LNCAP (cell line): ENCODE measurements around the gene GNPTG.

Source experiments
- TF ChIP-seq, protein P1 (sequence below): fragments of 450-650 bp; IDR thresholded peaks from 2 replicates; pipeline ENCODE4 v1.5.1; 2017; ENCODE audit warnings: mild to moderate bottlenecking

Gene GNPTG

DNA sequence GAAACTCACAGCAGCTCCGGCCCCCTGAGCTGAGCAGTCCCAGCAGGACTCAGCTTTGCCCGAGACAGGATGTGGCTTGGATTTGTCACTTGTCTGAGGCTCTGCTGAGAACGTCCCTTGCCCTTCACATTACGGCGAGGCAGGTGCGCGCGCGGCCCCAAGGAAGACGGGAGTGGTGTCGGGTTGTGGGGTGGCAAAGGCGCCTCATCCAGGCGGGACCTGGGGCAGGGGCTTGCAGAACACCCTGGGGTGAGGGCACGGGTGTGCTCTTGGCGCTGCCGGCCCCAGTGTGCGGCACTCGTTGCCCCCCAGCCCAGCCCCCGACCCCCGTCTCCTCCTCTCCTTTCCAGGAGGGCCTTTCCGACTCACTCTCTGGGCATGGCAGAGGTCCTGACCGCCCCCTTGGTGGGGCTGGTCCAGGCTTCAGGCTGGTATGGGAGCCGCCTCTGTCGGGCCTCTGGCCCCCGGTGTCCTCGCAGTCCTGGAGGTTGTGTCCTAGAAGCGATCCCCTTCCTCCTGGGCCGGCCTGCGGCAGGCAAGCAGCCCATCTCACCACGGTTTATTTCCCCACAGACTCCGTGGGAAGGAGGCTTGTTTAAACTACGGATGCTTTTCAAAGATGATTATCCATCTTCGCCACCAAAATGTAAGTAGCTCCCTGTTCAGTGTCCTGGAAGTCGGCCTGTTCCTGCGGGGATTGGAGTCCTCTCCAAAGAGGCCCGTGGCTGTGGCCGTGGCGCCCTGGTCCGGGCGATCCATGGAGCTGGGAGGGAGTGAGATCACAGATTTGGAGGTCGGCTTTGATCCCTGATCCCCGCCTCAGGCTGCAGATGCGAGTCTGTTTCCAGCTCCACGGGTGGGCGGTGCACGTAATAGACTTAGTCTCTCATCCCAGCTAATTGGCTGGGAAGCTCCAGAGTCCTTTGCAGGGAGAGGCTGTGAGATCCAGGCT lies 36.4 kb upstream of the GNPTG start:
- TF ChIP-seq, protein P1, sequence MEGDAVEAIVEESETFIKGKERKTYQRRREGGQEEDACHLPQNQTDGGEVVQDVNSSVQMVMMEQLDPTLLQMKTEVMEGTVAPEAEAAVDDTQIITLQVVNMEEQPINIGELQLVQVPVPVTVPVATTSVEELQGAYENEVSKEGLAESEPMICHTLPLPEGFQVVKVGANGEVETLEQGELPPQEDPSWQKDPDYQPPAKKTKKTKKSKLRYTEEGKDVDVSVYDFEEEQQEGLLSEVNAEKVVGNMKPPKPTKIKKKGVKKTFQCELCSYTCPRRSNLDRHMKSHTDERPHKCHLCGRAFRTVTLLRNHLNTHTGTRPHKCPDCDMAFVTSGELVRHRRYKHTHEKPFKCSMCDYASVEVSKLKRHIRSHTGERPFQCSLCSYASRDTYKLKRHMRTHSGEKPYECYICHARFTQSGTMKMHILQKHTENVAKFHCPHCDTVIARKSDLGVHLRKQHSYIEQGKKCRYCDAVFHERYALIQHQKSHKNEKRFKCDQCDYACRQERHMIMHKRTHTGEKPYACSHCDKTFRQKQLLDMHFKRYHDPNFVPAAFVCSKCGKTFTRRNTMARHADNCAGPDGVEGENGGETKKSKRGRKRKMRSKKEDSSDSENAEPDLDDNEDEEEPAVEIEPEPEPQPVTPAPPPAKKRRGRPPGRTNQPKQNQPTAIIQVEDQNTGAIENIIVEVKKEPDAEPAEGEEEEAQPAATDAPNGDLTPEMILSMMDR: no peak

DNA sequence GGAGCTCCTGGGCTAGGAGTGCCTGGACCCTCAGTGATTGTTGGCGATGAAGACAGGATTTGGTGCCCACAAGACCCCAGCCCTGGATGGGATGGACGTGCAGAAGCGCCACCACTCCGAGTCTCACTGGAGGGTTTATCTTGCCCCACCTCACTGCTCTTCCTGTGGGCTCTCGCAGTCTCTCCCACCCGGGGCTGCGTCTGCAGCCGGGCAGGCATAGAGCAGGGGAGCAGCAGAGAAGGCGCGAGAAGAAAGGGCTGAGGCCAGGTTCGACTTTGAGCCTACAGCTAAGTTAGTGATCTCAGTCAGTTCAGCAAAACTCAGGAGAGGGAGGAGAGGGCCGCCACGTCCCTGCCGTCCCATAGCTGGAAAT lies 35.7 kb upstream of the GNPTG start:
- TF ChIP-seq, protein P1: no peak

DNA sequence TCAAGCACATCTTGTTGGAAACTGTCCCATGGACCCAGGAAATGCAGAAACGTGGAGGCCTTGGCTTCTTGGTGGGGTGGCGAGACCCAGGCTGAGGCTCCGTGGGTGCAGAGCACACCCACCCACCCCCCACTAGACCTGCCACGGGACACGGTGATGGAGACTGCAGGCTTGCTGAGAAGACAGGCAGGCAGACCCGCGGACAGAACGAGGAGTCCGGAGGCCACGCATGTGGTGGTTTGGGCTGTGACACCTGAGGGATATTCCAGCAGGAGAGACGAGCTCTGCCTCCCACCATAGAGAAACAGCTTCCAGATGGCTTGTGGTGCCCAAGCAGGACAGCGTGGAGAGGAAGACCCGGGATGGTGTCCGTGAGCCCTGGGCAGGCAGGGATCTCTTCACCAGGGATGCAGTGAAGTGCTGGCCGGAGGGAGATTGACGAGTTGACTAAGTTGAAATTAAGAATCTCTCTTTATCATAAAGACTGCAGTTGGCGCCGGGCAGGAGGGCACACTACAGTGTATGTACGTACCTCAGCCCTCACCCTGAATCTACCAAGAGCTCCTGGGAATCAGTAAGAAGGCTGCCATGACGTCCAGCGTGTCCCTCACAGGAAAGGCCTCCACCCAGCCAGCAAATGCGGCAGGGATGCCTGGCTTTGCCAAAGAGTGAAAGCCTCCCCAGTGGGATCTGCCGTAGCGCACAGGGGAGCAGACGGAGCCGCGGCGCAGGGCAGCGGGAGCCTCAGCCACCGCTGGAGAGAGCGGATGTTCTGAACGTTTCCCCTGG lies 34.1 kb upstream of the GNPTG start:
- TF ChIP-seq, protein P1: no peak

DNA sequence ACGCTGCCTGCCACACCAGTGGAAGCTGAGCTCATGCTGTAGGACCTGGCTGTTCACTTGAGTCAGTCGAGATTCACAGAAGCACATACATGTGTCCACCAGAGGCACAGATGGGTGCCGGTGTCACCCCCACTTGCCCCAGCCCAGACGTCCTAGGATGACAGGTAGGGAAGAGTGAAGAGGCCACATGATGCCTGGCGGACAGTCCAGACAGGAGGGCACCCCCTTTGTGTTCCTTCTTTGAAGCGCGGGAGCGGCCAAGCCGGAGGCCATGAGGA lies 33.5 kb upstream of the GNPTG start:
- TF ChIP-seq, protein P1: no peak

DNA sequence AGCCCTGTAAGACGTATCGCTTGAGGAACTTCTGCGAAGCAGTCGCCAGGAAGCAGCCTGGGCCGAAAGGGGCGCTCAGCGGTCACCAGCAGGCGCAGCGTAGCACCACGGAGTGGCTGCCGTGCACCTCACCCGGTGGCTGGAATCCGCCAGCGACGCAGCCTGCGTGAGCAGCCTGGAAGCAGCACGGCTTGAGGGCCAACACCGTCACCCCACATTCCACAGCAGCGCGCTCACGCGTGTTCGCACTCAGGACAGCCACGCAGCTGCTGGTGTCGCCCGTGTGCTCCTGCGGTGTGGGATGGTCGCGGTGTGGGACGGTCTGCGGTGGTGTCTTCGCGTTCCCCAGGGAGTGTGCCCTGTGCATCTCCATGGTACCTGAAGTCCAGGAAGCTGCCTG lies 32.7 kb upstream of the GNPTG start:
- TF ChIP-seq, protein P1: no peak

DNA sequence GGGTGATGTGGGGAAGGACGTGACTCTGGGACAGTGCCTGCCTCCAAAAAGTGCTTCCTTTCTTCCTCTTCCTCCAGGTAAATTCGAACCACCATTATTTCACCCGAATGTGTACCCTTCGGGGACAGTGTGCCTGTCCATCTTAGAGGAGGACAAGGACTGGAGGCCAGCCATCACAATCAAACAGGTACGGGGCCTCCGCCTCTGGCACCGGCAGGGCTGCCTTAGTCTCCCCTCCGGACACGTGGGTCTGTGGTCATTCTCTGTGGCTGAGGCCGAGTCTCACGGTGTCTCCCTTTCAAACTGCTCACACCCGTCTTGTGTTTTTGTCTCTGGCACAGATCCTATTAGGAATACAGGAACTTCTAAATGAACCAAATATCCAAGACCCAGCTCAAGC lies 31.6 kb upstream of the GNPTG start:
- TF ChIP-seq, protein P1: no peak

DNA sequence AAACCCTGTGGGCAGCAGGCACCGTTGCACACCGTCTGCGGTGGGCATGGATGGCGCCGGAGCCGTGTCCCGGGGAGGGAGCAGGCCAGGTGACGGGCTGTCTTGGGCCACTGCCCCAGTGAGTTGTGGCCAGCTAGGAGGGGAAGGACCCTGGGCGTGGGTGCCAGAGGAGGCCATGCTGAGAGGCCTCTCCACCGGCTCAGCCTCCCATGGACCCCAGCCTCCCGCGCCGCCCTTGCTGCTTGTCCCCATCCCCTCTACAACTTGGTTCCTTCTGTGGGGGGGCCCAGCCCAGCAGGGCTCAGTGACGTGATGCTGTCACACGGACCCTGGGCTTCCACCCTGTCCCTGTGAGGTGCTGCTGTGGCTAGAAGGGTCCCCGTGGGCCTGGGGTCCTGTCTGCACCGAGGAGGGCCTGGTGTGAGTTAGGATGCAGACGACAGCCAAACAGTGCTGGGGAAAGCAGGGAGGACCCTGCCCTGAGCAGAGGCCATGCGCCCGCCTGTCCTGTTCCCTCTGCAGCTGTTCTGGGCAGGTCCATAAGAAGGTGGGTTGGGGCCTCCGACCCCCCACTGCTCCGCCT lies 31.0 kb upstream of the GNPTG start:
- TF ChIP-seq, protein P1: no peak
